Left kidney (tissue), 2 donors: Measurements from ENCODE around the gene ATP5F1D. TPM values are rescaled to one million over a fixed set of nuclear protein-coding genes. Genes with fewer than 3 reads are reported as not detected.

Experiments
- DNase-seq: peaks from one replicate; pipeline ENCODE4 v3.0.0-alpha.2; 2013
- polyA plus RNA-seq: library from polyadenylated mRNA; unstranded; fragments of 120-200 nt; gene quantifications from one replicate; pipeline ENCODE4 v1.2.1, GENCODE V29; 2013; ENCODE audit not compliant: insufficient read length

The ATP5F1D gene
- polyA plus RNA-seq, 1 donor, result 76.3 TPM

GRCh38 chr19:1230783-1231489, 10.6 kb upstream of the ATP5F1D start:
- DNase-seq, result no peak

- no peak for DNase-seq
Measured at GRCh38 chr19:1231729-1232637, 9.6 kb upstream of the ATP5F1D start.

GRCh38 chr19:1232652-1233072, 8.9 kb upstream of the ATP5F1D start:
- no peak for DNase-seq

- DNase-seq, result no peak
Measured at GRCh38 chr19:1233115-1233667, 8.4 kb upstream of the ATP5F1D start.

- DNase-seq, result no peak
Measured at GRCh38 chr19:1234051-1234954, 7.2 kb upstream of the ATP5F1D start.

- no peak for DNase-seq
Measured at GRCh38 chr19:1234955-1235380, 6.6 kb upstream of the ATP5F1D start.

- DNase-seq, result no peak
Measured at GRCh38 chr19:1235625-1236538, 5.7 kb upstream of the ATP5F1D start.

- DNase-seq, result no peak
Measured at GRCh38 chr19:1236576-1236975, 5.0 kb upstream of the ATP5F1D start.

GRCh38 chr19:1237027-1237659, 4.4 kb upstream of the ATP5F1D start:
- DNase-seq, result no peak

- DNase-seq, result no peak
Measured at GRCh38 chr19:1237754-1238368, 3.7 kb upstream of the ATP5F1D start, which contains the start of gene CBARP. CBARP (minus strand) TSS chr19:1238005; CDS start chr19:1236100, 1,905 bp downstream.

GRCh38 chr19:1238369-1239303, 2.9 kb upstream of the ATP5F1D start:
- no peak for DNase-seq

- no peak for DNase-seq
Measured at GRCh38 chr19:1239420-1239795, 2.1 kb upstream of the ATP5F1D start.

GRCh38 chr19:1239796-1240737, 1.5 kb upstream of the ATP5F1D start:
- DNase-seq, result peak; percentile 87

GRCh38 chr19:1240925-1241324, 626 bp upstream of the ATP5F1D start:
- DNase-seq, result no peak

- no peak for DNase-seq
Measured at GRCh38 chr19:1243768-1244692, 2.5 kb downstream of the ATP5F1D start.
